GM18505 (cell line): ENCODE data around the gene TOR1AIP2.
"Not testable (repeated sequence)": the region's sequence is repeated elsewhere in the genome, so short reads cannot be mapped to it uniquely, and the experiment has no call there.

Experiments
- ATAC-seq: cut with Tn5 transposase; IDR thresholded peaks from one replicate; pipeline ENCODE4 v1.9.1; 2021; ENCODE audit not compliant: unreplicated experiment
- POLR2A ChIP-seq: IDR thresholded peaks from 4 replicates; pipeline ENCODE4 v1.6.1; 2011; ENCODE audit warnings: borderline replicate concordance; ENCODE audit not compliant: insufficient read depth, insufficient read length; ENCODE audit errors: extremely low read depth

TOR1AIP2 gene

DNA sequence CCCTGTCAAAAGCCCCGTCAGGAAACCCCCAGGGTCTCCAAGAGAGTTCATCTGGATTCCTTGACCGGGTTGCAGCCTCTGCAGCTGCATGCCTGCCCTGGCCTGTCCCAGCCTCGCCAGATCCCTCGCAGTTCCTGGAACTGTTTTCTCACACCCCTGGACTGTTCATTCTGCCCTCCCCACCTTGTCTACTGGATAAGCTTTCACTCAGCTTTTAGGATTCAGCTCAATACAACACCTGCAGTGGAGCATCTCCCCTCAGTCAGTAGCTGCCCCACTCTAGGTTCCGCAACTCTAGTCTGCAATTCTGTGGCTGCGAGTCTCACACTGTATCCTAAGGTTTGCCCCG lies 67.3 kb downstream of the TOR1AIP2 start:
- no peak for TF ChIP-seq POLR2A
- no peak for ATAC-seq

DNA sequence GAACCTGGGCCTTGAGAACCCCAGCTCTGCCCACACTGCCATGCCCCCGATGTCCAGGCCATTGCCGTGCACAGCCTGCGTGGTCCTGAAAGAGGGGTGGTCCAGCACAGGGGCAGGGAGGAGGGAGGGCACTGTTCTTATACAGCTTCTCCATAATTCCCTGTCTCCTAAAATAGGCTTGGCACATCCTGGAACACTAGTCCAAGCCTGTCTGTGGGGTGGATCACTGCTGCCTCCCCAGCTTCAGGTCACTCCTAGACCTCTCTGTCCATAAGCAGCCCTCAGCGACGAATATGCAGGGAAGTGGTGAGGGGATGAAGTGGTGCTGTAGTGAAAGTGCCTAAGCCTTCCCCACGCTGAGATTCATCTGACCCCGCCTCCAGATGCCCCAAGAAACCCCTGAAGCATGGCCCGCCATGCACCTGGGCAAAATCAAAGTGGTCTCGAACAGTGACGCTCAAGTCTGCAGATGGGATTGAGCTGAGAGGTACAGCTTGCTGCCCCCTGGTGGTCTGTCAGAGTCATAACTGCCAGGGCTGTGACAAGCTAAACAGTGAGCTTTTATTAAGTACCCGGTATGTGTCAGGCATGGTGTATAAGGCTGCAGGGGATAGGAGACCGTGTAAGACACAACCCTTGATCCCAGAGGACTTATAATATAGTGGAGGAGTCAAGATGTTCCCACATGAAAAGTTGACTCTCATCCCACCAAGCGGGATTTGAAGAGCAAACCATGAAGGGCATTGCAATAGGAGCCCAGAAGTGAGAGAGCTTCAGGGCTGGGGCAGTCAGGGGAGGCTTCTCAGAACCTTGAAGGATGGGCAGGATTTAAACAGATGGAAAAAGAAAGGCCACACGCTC lies 67.9 kb downstream of the TOR1AIP2 start:
- peak; percentile 67 for ATAC-seq
- TF ChIP-seq POLR2A, result no peak

DNA sequence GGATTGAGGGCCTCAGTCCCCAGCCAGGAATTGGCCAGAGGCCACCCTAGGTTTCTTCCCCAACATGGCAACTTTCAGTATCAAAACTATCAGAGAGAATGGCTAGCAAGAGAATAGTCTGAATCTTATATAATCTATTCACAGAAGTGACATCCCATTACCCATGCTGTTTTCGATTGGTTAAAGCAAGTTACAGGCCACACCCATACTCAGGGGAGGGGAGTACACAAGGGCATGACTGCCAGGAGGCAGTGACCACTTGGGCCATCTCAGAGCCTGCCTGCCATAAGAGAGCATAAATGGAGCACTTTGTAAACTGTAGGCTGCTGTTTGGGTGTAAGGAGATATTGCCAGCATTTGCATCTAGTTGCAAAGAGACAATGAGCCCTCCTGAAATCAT lies 69.1 kb downstream of the TOR1AIP2 start:
- ATAC-seq, result no peak
- TF ChIP-seq POLR2A, result no peak

DNA sequence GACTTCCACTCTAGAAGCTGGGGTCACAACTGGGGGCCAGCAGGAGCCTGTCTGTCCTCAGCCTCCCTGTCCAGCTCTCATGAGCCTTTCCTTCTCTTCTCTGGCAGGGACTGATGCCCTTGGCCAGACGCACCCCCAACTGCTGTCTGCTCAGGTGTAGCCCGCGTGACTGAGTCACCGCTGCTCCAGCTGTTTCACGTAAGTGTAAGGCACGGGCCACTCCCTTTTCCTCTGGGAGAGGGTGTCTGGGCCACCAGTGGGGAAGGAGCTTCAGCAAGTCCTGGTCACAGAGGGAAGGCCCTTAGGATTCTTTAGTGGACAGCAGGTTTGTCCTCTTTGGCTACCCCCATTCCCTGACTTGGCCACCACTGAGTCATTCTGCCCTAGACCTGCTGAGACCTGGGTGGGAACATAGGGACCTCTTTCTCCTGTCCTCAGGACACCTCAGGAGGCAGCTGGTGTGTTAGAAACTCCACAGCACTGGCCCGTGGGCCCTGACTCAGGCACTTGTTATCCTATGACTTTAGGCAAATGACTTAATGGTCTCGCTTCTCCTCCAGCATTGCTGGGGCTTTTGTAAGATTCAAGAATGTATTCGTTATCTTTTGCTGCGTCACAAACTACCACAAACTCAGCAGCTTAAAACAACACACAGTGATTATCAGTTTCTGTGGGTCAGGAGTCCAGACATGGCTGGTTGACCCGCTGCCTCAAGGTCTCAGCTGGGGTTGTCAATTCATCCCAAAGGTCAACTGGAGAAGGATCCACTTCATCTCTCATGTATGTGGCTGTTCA lies 69.7 kb downstream of the TOR1AIP2 start:
- no peak for ATAC-seq
- no peak for TF ChIP-seq POLR2A

DNA sequence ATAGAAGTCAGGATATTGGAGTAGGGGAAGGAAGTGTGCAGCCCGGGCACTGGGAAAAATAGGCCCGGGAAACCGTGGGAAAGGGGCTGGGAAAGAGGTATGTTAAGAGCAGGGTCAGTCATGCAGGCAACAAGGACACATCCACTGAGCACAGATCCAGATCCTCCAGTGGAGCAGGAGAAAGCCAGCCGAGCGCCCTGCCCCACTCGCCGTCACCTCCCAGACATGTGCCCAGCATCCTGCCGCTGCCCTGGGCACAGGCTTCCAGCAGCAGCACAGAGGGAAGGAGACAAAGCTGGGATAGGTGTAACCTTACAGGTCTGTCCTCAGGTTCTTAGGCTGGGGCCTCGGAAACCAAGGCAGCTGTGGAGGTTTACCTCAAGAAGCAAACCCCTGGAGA lies 70.3 kb downstream of the TOR1AIP2 start:
- no peak for ATAC-seq
- TF ChIP-seq POLR2A, result no peak

DNA sequence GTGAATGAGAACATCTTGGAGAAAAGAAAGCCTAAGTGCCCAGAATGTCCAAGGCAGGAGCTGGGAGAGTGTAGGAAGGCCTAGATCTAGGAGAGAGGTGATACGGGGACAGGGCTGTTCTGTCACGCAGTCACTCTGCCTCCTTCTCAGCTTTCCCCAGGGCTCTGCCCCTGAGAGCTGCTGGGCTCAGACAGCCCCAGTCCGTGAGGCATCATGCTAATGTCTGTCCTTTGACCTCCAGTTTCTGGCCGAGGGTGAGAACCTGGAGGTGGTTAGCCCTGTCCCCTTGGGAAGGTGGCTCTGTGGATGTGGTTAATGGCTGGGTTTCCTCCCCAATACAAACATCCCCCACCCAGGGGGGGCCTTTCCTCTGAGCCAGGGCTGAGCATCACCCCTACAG lies 71.3 kb downstream of the TOR1AIP2 start:
- TF ChIP-seq POLR2A, result no peak
- ATAC-seq, result no peak

DNA sequence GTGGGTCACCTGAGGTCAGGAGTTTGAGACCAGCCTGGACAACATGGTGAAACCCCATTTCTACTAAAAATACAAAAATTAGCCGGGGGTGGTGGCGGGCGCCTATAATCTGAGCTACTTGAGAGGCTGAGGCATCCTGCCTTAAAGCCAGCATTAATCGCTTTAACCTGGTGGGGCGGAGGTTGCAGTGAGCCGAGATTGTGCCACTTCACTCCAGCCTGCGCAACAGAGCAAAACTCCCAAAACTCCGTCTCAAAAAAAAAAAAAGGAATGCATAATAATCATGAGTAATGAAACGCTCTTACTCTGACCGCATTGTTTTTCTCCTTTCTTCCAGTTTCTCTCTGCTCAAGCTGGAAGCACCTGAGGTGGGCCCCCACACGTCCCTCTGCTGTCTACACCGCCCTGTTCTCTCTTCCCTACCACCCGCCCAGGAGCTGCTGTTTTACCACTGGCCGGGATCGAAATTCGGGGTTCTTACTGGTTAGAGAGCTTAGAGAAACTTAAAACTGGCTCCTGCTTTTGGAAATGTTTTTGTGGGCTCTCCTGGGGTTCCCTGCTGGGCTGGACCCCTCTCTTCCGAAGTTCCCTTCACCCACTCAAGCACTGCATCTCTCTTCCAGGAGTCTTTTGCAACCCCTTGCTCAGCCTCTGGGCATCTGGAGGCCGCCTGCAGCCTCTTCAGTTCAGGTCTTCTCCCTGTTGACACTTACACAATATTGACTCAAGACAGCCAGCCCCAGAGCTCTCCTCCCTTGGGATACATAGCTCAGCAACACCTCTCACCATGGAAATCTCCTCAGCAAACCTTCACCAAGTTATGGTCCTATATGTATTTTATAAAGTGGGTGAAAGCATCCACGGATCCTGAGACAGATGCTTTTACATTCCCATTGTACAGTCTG lies 72.1 kb downstream of the TOR1AIP2 start:
- ATAC-seq, result no peak
- TF ChIP-seq POLR2A, result no peak

DNA sequence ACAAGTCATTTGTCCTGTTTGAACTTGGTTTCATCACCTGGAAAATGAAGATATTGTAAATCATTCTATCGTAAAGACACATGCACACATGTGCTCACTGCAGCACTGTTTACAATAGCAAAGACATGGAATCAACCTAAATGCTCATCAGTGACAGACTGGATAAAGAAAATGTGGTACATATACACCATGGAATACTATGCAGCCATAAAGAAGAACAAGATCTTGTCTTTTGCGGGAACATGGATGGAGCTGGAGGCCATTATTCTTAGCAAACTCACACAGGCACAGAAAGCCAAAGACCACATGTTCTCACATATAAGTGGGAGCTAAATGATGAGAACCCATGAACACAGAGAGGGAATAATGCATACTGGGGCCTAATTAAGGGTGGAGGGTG lies 73.2 kb downstream of the TOR1AIP2 start:
- ATAC-seq, result not testable (repeated sequence)

DNA sequence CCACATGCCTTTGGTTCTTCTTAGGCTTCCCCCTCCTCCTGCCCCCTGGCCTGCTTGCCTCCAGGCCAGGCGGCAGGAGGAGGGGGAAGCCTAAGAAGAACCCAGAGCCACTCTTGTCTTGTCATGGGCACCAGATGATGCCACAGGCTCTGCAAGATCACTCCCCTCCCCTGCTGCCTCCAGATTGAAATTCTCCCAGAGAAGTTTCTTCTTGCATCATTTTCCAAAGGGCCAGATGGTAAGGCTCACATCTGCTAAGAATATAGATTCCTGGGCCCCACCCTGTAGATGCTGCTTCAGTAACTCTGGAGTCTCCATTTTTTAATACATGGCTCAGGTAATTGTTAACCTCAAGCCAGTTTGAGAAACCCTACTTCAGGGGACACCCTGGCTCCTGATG lies 73.7 kb downstream of the TOR1AIP2 start:
- ATAC-seq, result no peak
- TF ChIP-seq POLR2A, result no peak

DNA sequence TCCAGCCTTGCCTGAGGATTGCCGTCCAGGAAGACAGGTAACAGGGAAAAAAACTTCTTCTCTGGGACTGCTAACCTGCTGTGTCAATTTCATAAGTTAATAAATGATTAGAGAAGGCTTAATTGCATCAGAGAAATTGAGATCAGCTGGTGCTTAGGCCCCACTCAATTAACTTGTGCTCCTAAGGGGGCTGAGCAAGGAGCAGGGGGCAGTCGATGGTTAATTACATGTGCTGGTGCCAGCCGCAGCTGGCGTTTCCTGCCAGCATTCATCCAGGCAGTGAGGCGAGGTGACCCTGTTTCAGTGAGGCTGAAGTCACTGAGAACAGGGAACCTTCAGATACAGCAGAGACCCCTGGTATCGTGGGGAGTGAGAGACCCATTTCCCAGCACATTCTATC lies 74.5 kb downstream of the TOR1AIP2 start:
- TF ChIP-seq POLR2A, result no peak
- no peak for ATAC-seq

DNA sequence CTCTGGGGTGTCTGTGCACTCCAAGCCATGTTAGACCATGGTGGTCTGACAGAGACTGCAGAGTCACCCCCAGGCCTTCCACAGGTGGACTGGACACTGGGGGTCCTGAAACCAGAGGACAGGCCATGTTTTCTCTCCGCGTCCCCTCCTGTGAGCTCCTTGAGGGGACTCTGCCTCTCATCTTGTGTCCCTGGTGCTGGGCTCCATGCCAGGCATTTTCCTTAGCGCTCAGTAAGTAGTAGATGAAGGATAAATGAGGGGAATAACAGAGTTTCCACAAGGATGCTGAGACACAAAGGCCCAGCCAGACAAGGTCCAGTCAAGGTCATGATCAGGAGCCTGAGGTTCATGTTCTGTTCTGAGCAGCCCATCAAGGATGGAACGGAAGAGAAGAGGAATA lies 77.1 kb downstream of the TOR1AIP2 start:
- ATAC-seq, result no peak
- no peak for TF ChIP-seq POLR2A

DNA sequence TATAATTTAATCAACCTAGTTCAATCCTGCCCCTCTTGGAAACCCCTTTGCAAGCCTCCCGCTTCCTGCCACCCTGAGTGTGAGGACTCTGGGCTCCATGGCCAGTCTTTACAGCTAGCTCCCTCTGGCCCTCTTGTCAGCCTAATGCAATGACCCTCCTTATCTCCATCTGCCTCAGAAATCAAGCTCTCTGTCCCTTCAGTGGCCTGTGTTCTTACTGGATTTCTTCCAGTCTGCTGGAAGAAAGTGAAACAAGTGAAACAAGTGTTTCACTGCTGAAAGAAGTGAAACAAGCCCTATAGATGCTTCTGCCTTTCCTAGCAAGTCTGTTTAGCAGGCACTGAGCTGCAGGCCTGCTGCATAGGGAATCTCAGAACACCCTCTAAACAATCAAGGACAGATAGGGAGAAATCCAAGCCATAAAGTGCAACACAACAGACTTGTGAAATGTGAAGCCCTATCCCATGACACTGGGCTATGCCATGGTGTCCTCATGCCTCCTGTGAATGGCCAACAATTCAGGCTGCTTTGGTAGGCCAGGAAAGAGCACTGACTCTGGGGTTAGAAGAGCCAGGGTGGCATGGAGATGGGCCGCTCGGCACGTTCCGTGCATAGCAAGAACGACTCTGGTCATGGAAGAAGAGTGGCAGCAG lies 78.6 kb downstream of the TOR1AIP2 start:
- ATAC-seq, result no peak
- TF ChIP-seq POLR2A, result no peak
